ENCODE data around the gene CABP2.
A peak's percentile ranks its signal among the peaks of the same experiment; 100 is the strongest.
"Not testable (repeated sequence)": the region's sequence is repeated elsewhere in the genome, so short reads cannot be mapped to it uniquely, and the experiment has no call there.

Gene CABP2

GRCh38 chr11:67493548-67494370 is 29.5 kb downstream of the CABP2 start:
- no peak for DNase-seq

- no peak for DNase-seq
These were observed 30.3 kb downstream of the CABP2 start for GRCh38 chr11:67492801-67493547.

GRCh38 chr11:67492069-67492727 is 31.0 kb downstream of the CABP2 start:
- DNase-seq: no peak

- no peak for DNase-seq
These were observed 31.8 kb downstream of the CABP2 start for GRCh38 chr11:67491276-67492068.

GRCh38 chr11:67490727-67491065 is 32.5 kb downstream of the CABP2 start:
- DNase-seq: no peak

- DNase-seq: no peak
These were observed 33.1 kb downstream of the CABP2 start for GRCh38 chr11:67489885-67490726.

GRCh38 chr11:67489203-67489884 is 33.9 kb downstream of the CABP2 start:
- DNase-seq: no peak

GRCh38 chr11:67486481-67487195 is 36.6 kb downstream of the CABP2 start:
- no peak for DNase-seq

GRCh38 chr11:67485873-67486361 is 37.3 kb downstream of the CABP2 start:
- DNase-seq: not testable (repeated sequence)

GRCh38 chr11:67484847-67485311 is 38.4 kb downstream of the CABP2 start:
- no peak for DNase-seq

GRCh38 chr11:67483831-67484665 is 39.2 kb downstream of the CABP2 start:
- no peak for DNase-seq

GRCh38 chr11:67482827-67483798 is 40.1 kb downstream of the CABP2 start, which contains the start of gene AIP:
Gene AIP (plus strand): TSS chr11:67483026. CDS start chr11:67483159, 133 bp downstream.
- peak; percentile 98 for DNase-seq

GRCh38 chr11:67482275-67482826 is 40.9 kb downstream of the CABP2 start:
- DNase-seq: no peak

- not testable (repeated sequence) for DNase-seq
These were observed 45.7 kb downstream of the CABP2 start for GRCh38 chr11:67477344-67478050.

GRCh38 chr11:67476692-67477091 is 46.6 kb downstream of the CABP2 start:
- not testable (repeated sequence) for DNase-seq

- no peak for DNase-seq
These were observed 50.4 kb downstream of the CABP2 start for GRCh38 chr11:67472882-67473281.

Measured in fibroblast of skin of abdomen (primary cell).